ENCODE data around the gene SGCD. TPM values are rescaled to one million over a fixed set of nuclear protein-coding genes. Genes with fewer than 3 reads are reported as not detected.

SGCD gene
- total RNA-seq, 5 donors from 2014 or later (not counting 1 experiment from before 2014, with no cell fraction given): 0.13 to 2.4 (median 0.22) TPM

GRCh38 chr5:156432830-156433105, 105.8 kb downstream of the SGCD start:
- no peak for DNase-seq
- ChIA-PET CTCF (no interaction called here), POLR2A (no interaction called here)
- peaks cover 19 to 24% of the 10 kb centered on the region in 2 donors for H3K27me3 Mint-ChIP-seq
- Histone ChIP-seq H3K27me3 (replicated peaks in 1 of 2; ENCODE audit: control insufficient read depth in 2 of 2, extremely low read depth in 1 of 2, insufficient read depth in 2 of 2, low read length in 1 of 2) (peaks cover 0 to 4% of the 10 kb centered on the region in 2 experiments), H3K36me3 (ENCODE audit: control insufficient read depth in 2 of 2, extremely low read depth in 1 of 2, insufficient read depth in 1 of 2, low read length in 1 of 2) (no peaks in the 10 kb centered on the region), H3K27ac (ENCODE audit: low read length) (no peak overlapping the region), H3K4me1 (ENCODE audit: control insufficient read depth in 1 of 2, extremely low read depth in 1 of 2, insufficient read depth in 2 of 2, low read length in 2 of 2) (no peaks in the 10 kb centered on the region), H3K4me3 (ENCODE audit: control insufficient read depth in 1 of 2, extremely low read depth in 1 of 2, low read length in 1 of 2) (no peak overlapping the region), H3K9me3 (no peaks in the 10 kb centered on the region)
- no peak for ATAC-seq (replicated peaks in 1 of 4)
- no peak overlapping the region for H3K4me3 Mint-ChIP-seq
- H3K9me3 Mint-ChIP-seq: peaks cover 0 to 4% (median 0%) of the 10 kb centered on the region in 3 donors
- WGBS (ENCODE audit: insufficient coverage): no CpG with 5 or more reads among the region's 1 CpG
- H3K4me1 Mint-ChIP-seq: no peaks in the 10 kb centered on the region
- no peaks in the 10 kb centered on the region for H3K36me3 Mint-ChIP-seq
- H3K27ac Mint-ChIP-seq: no peak overlapping the region

GRCh38 chr5:156434471-156434870, 107.5 kb downstream of the SGCD start:
- Histone ChIP-seq H3K27ac (ENCODE audit: low read length) (no peak overlapping the region), H3K4me3 (ENCODE audit: control insufficient read depth in 1 of 2, extremely low read depth in 1 of 2, low read length in 1 of 2) (no peak overlapping the region), H3K9me3 (no peaks in the 10 kb centered on the region), H3K36me3 (ENCODE audit: control insufficient read depth in 2 of 2, extremely low read depth in 1 of 2, insufficient read depth in 1 of 2, low read length in 1 of 2) (no peaks in the 10 kb centered on the region), H3K4me1 (ENCODE audit: control insufficient read depth in 1 of 2, extremely low read depth in 1 of 2, insufficient read depth in 2 of 2, low read length in 2 of 2) (no peaks in the 10 kb centered on the region), H3K27me3 (replicated peaks in 1 of 2; ENCODE audit: control insufficient read depth in 2 of 2, extremely low read depth in 1 of 2, insufficient read depth in 2 of 2, low read length in 1 of 2) (peaks cover 0 to 4% of the 10 kb centered on the region in 2 experiments)
- Mint-ChIP-seq H3K36me3 (no peaks in the 10 kb centered on the region), H3K9me3 (peaks cover 0 to 4% (median 0%) of the 10 kb centered on the region in 3 donors), H3K27me3 (peaks cover 23 to 24% of the 10 kb centered on the region in 2 donors), H3K27ac (no peak overlapping the region), H3K4me3 (no peak overlapping the region), H3K4me1 (no peaks in the 10 kb centered on the region)
- CTCF ChIA-PET: no interaction called here
- no peak for ATAC-seq (replicated peaks in 1 of 4)
- no peak for DNase-seq
- POLR2A ChIA-PET: no interaction called here
- 100% methylated on average over 3 of the region's 5 CpGs for WGBS (ENCODE audit: insufficient coverage)

DNA sequence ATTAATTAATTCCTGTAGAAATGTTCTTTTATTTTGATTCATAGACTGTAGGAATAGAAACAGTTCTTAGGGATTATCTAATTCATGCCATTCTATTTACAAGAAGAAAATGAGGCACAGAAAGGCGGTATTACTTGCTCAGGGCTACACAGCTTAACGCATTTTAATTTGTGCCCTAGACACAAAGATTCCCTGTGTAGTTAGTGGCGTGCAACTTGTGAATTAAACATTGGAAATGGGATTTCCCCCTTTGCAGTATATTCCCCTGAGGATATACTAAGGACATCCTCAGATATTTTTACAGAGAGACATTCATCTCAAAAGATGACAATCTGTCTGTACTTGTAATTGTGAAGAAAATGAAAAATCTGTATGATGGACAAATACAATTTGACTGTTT, 108.1 kb downstream of the SGCD start:
- Mint-ChIP-seq H3K9me3 (peaks cover 0 to 4% (median 0%) of the 10 kb centered on the region in 3 donors), H3K36me3 (no peaks in the 10 kb centered on the region), H3K4me3 (no peak overlapping the region), H3K27me3 (peaks cover 25 to 27% of the 10 kb centered on the region in 2 donors), H3K4me1 (no peaks in the 10 kb centered on the region), H3K27ac (no peak overlapping the region)
- no peak overlapping the region for H3K27ac ChIP-seq (ENCODE audit: low read length)
- ChIA-PET POLR2A (no interaction called here), CTCF (no interaction called here)
- whole genome bisulfite sequencing (ENCODE audit: insufficient coverage): no CpG with 5 or more reads among the region's 3 CpGs
- DNase-seq (no peak), ATAC-seq (replicated peaks in 1 of 4) (no peak)
- no peak overlapping the region for H3K4me3 ChIP-seq (ENCODE audit: control insufficient read depth in 1 of 2, extremely low read depth in 1 of 2, low read length in 1 of 2)
- H3K36me3 ChIP-seq (ENCODE audit: control insufficient read depth in 2 of 2, extremely low read depth in 1 of 2, insufficient read depth in 1 of 2, low read length in 1 of 2): no peaks in the 10 kb centered on the region
- H3K9me3 ChIP-seq: no peaks in the 10 kb centered on the region
- H3K4me1 ChIP-seq (ENCODE audit: control insufficient read depth in 1 of 2, extremely low read depth in 1 of 2, insufficient read depth in 2 of 2, low read length in 2 of 2): no peaks in the 10 kb centered on the region
- peaks cover 0 to 4% of the 10 kb centered on the region in 2 experiments for H3K27me3 ChIP-seq (replicated peaks in 1 of 2; ENCODE audit: control insufficient read depth in 2 of 2, extremely low read depth in 1 of 2, insufficient read depth in 2 of 2, low read length in 1 of 2)

- no peaks in the 10 kb centered on the region for H3K9me3 Mint-ChIP-seq
- Histone ChIP-seq H3K27me3 (replicated peaks in 1 of 2; ENCODE audit: control insufficient read depth in 2 of 2, extremely low read depth in 1 of 2, insufficient read depth in 2 of 2, low read length in 1 of 2) (no peaks in the 10 kb centered on the region), H3K4me1 (ENCODE audit: control insufficient read depth in 1 of 2, extremely low read depth in 1 of 2, insufficient read depth in 2 of 2, low read length in 2 of 2) (no peaks in the 10 kb centered on the region), H3K36me3 (ENCODE audit: control insufficient read depth in 2 of 2, extremely low read depth in 1 of 2, insufficient read depth in 1 of 2, low read length in 1 of 2) (no peaks in the 10 kb centered on the region), H3K9me3 (no peaks in the 10 kb centered on the region), H3K4me3 (ENCODE audit: control insufficient read depth in 1 of 2, extremely low read depth in 1 of 2, low read length in 1 of 2) (no peak overlapping the region), H3K27ac (ENCODE audit: low read length) (no peak overlapping the region)
- no peak overlapping the region for H3K4me3 Mint-ChIP-seq
- no peaks in the 10 kb centered on the region for H3K36me3 Mint-ChIP-seq
- ATAC-seq (replicated peaks in 1 of 4) (no peak), DNase-seq (no peak)
- 69% methylated on average over 3 of the region's 3 CpGs for WGBS (ENCODE audit: insufficient coverage)
- POLR2A ChIA-PET: no interaction called here
- CTCF ChIA-PET: no interaction called here
- H3K27ac Mint-ChIP-seq: no peak overlapping the region
- H3K27me3 Mint-ChIP-seq: peaks cover 11 to 17% of the 10 kb centered on the region in 2 donors
- H3K4me1 Mint-ChIP-seq: no peaks in the 10 kb centered on the region
These were observed 111.1 kb downstream of the SGCD start for GRCh38 chr5:156438076-156438475.

DNA sequence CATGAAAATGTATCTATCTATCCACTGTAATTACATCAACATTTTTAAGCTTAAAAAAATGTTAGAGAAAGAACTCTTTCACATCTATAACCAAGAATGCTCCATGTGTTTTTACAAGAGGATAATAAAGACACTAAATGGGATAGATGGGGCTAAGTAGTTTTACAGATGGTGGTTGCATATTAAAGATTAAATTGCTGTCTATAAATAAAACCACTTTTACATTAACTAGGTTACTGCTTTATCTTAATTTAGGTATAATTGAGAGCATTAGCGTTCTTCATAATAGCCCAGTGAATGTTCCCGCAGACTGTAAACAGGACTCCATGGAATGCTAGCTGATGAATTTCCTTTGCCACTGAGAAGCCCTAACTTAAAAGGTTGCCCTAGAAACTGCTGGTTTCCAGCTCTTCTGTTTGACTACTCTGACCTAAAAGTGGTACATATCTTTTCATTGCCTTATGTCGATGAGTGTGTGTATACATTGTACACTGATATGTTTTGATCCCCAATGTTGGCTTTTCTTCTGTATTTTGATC, 117.9 kb downstream of the SGCD start:
- ChIA-PET CTCF (no interaction called here), POLR2A (interaction anchor here in 1 of 2 donors (0.5 kb wide), 1 partner anchor 706 kb away, joined by 3 read pairs; no protein-coding TSS in a partner anchor)
- no peak for ATAC-seq (replicated peaks in 1 of 4)
- WGBS (ENCODE audit: insufficient coverage): 93% methylated on average over 2 of the region's 3 CpGs
- no peaks in the 10 kb centered on the region for H3K9me3 Mint-ChIP-seq
- H3K4me1 Mint-ChIP-seq: no peaks in the 10 kb centered on the region
- Histone ChIP-seq H3K4me1 (ENCODE audit: control insufficient read depth in 1 of 2, extremely low read depth in 1 of 2, insufficient read depth in 2 of 2, low read length in 2 of 2) (no peaks in the 10 kb centered on the region), H3K27me3 (replicated peaks in 1 of 2; ENCODE audit: control insufficient read depth in 2 of 2, extremely low read depth in 1 of 2, insufficient read depth in 2 of 2, low read length in 1 of 2) (no peaks in the 10 kb centered on the region), H3K36me3 (ENCODE audit: control insufficient read depth in 2 of 2, extremely low read depth in 1 of 2, insufficient read depth in 1 of 2, low read length in 1 of 2) (no peaks in the 10 kb centered on the region), H3K9me3 (no peaks in the 10 kb centered on the region), H3K27ac (ENCODE audit: low read length) (no peak overlapping the region), H3K4me3 (ENCODE audit: control insufficient read depth in 1 of 2, extremely low read depth in 1 of 2, low read length in 1 of 2) (no peak overlapping the region)
- H3K4me3 Mint-ChIP-seq: no peak overlapping the region
- peaks cover 27 to 43% of the 10 kb centered on the region in 2 donors for H3K27me3 Mint-ChIP-seq
- no peak overlapping the region for H3K27ac Mint-ChIP-seq
- no peaks in the 10 kb centered on the region for H3K36me3 Mint-ChIP-seq
- no peak for DNase-seq

- no peak overlapping the region for H3K4me3 Mint-ChIP-seq
- CTCF ChIA-PET: no interaction called here
- Histone ChIP-seq H3K36me3 (ENCODE audit: control insufficient read depth in 2 of 2, extremely low read depth in 1 of 2, insufficient read depth in 1 of 2, low read length in 1 of 2) (no peaks in the 10 kb centered on the region), H3K4me3 (ENCODE audit: control insufficient read depth in 1 of 2, extremely low read depth in 1 of 2, low read length in 1 of 2) (no peak overlapping the region), H3K9me3 (no peaks in the 10 kb centered on the region), H3K4me1 (ENCODE audit: control insufficient read depth in 1 of 2, extremely low read depth in 1 of 2, insufficient read depth in 2 of 2, low read length in 2 of 2) (no peaks in the 10 kb centered on the region), H3K27ac (ENCODE audit: low read length) (no peak overlapping the region), H3K27me3 (replicated peaks in 1 of 2; ENCODE audit: control insufficient read depth in 2 of 2, extremely low read depth in 1 of 2, insufficient read depth in 2 of 2, low read length in 1 of 2) (no peaks in the 10 kb centered on the region)
- WGBS (ENCODE audit: insufficient coverage): no CpG with 5 or more reads among the region's 4 CpGs
- no peaks in the 10 kb centered on the region for H3K9me3 Mint-ChIP-seq
- H3K4me1 Mint-ChIP-seq: no peaks in the 10 kb centered on the region
- DNase-seq (no peak), ATAC-seq (replicated peaks in 1 of 4) (no peak)
- H3K27ac Mint-ChIP-seq: no peak overlapping the region
- POLR2A ChIA-PET: no interaction called here
- no peaks in the 10 kb centered on the region for H3K36me3 Mint-ChIP-seq
- peaks cover 27 to 40% of the 10 kb centered on the region in 2 donors for H3K27me3 Mint-ChIP-seq
These were observed 119.6 kb downstream of the SGCD start for GRCh38 chr5:156446526-156446925.

DNA sequence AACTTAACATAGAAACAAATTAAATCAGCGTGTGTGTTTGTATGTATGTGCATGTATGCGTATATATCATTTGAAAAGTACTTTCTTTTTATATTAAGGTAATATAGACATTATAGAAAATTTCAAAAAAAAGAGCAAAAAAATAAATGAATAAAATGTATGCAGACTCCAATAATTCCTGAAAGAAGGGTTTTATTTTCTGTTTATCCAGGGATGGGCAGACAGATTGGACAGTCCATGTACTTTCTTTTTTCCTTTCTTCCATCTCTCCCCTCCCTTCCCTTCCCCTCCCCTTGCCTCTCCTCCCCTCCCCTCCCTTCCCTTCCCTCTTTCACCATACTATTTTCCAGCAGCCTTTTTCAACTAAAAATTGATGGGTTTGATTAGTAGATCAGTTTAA, 123.8 kb downstream of the SGCD start:
- Mint-ChIP-seq H3K4me3 (no peak overlapping the region), H3K9me3 (no peaks in the 10 kb centered on the region), H3K4me1 (no peaks in the 10 kb centered on the region), H3K27ac (no peak overlapping the region), H3K36me3 (no peaks in the 10 kb centered on the region), H3K27me3 (peaks cover 10 to 29% of the 10 kb centered on the region in 2 donors)
- no peak overlapping the region for H3K27ac ChIP-seq (ENCODE audit: low read length)
- WGBS (ENCODE audit: insufficient coverage): no CpG with 5 or more reads among the region's 2 CpGs
- no peaks in the 10 kb centered on the region for H3K27me3 ChIP-seq (replicated peaks in 1 of 2; ENCODE audit: control insufficient read depth in 2 of 2, extremely low read depth in 1 of 2, insufficient read depth in 2 of 2, low read length in 1 of 2)
- ChIA-PET POLR2A (interaction anchor here in 1 of 2 donors (0.9 kb wide), 1 partner anchor 9 kb away, joined by 3 read pairs; no protein-coding TSS in a partner anchor), CTCF (no interaction called here)
- no peak for ATAC-seq (replicated peaks in 1 of 4)
- H3K36me3 ChIP-seq (ENCODE audit: control insufficient read depth in 2 of 2, extremely low read depth in 1 of 2, insufficient read depth in 1 of 2, low read length in 1 of 2): no peaks in the 10 kb centered on the region
- no peak overlapping the region for H3K4me3 ChIP-seq (ENCODE audit: control insufficient read depth in 1 of 2, extremely low read depth in 1 of 2, low read length in 1 of 2)
- no peaks in the 10 kb centered on the region for H3K9me3 ChIP-seq
- H3K4me1 ChIP-seq (ENCODE audit: control insufficient read depth in 1 of 2, extremely low read depth in 1 of 2, insufficient read depth in 2 of 2, low read length in 2 of 2): no peaks in the 10 kb centered on the region
- no peak for DNase-seq
